Measurements from ENCODE around the gene PALLD.

- TF ChIP-seq POLR2A (IDR thresholded peaks at IDR 0.05) (no peak), CTCF (IDR thresholded peaks at IDR 0.05) (no peak)
These were observed 180.2 kb downstream of the PALLD start for GRCh38 chr4:168677063-168677462.
